Neuronal stem cell (in vitro differentiated cells): ENCODE results near the gene EFNA5.

Source experiments
- DNase-seq: peaks from one replicate; pipeline ENCODE4 v3.0.0-alpha.2; 2013; ENCODE audit warnings: low spot score
- H2AFZ ChIP-seq: one replicate; pipeline ENCODE4 v1.6.1; 2013; ENCODE audit warnings: mild to moderate bottlenecking, low read length, inconsistent platforms
- H2AK5ac ChIP-seq: 2 replicates; pipeline ENCODE4 v1.6.1; 2013; ENCODE audit warnings: low read depth, mild to moderate bottlenecking, inconsistent platforms, low read length, moderate library complexity, mixed read lengths
- H2BK120ac ChIP-seq: 2 replicates; pipeline ENCODE4 v1.6.1; 2013; ENCODE audit warnings: low read depth, mild to moderate bottlenecking, inconsistent platforms, low read length, moderate library complexity, mixed read lengths
- H2BK12ac ChIP-seq: one replicate; pipeline ENCODE4 v1.6.1; 2013; ENCODE audit warnings: low read length, inconsistent platforms
- H2BK15ac ChIP-seq: 2 replicates; pipeline ENCODE4 v1.6.1; 2013; ENCODE audit warnings: mild to moderate bottlenecking, low read length, inconsistent platforms, mixed read lengths
- H2BK5ac ChIP-seq: one replicate; pipeline ENCODE4 v1.6.1; 2013; ENCODE audit warnings: inconsistent platforms, mild to moderate bottlenecking, low read length, moderate library complexity
- H3K14ac ChIP-seq: one replicate; pipeline ENCODE4 v1.6.1; 2013; ENCODE audit warnings: low read length, inconsistent platforms
- H3K18ac ChIP-seq: 2 replicates; pipeline ENCODE4 v1.6.1; 2013; ENCODE audit warnings: low read length, inconsistent platforms
- H3K23ac ChIP-seq: 2 replicates; pipeline ENCODE4 v1.6.1; 2013; ENCODE audit warnings: low read depth, mild to moderate bottlenecking, mixed read lengths, low read length, inconsistent platforms; ENCODE audit not compliant: poor library complexity
- H3K27ac ChIP-seq: replicated peaks from 3 replicates; pipeline ENCODE4 v1.5.1; 2013; ENCODE audit warnings: low read length, inconsistent platforms
- H3K27me3 ChIP-seq, 3 experiments: 2 replicates each; pipeline ENCODE4 v1.6.1; 2013; ENCODE audit warnings: low read length in 3 of 3, mild to moderate bottlenecking in 2 of 3, inconsistent platforms in 1 of 3, low read depth in 1 of 3, mixed read lengths in 1 of 3, moderate library complexity in 1 of 3; ENCODE audit not compliant: control insufficient read depth in 3 of 3, insufficient read depth in 3 of 3
- H3K36me3 ChIP-seq, 2 donors: replicated peaks in 1 of 2; 2 replicates each; pipeline ENCODE4 v1.6.1; 2013; ENCODE audit warnings: low read length in 2 of 2; ENCODE audit not compliant: control insufficient read depth in 2 of 2, insufficient read depth in 2 of 2
- H3K4ac ChIP-seq: 2 replicates; pipeline ENCODE4 v1.6.1; 2013; ENCODE audit warnings: inconsistent platforms, mild to moderate bottlenecking, low read length, moderate library complexity
- H3K4me1 ChIP-seq, 2 donors: 1 replicate in 1 of 2; 2 replicates in 1 of 2; pipeline ENCODE4 v1.6.1; 2013; ENCODE audit warnings: low read length in 2 of 2, low read depth in 1 of 2; ENCODE audit not compliant: control insufficient read depth in 2 of 2, insufficient read depth in 1 of 2
- H3K4me2 ChIP-seq: one replicate; pipeline ENCODE4 v1.6.1; 2013; ENCODE audit warnings: mild to moderate bottlenecking, low read length, inconsistent platforms; ENCODE audit not compliant: insufficient read depth, poor library complexity, severe bottlenecking
- H3K4me3 ChIP-seq, 2 donors: 2 replicates each; pipeline ENCODE4 v1.5.1; 2013; ENCODE audit warnings: low read length in 2 of 2, mild to moderate bottlenecking in 2 of 2, inconsistent platforms in 1 of 2, moderate library complexity in 1 of 2
- H3K79me1 ChIP-seq: one replicate; pipeline ENCODE4 v1.6.1; 2013; ENCODE audit warnings: low read depth, mild to moderate bottlenecking, inconsistent platforms, low read length, moderate library complexity
- H3K9ac ChIP-seq: one replicate; pipeline ENCODE4 v1.6.1; 2013; ENCODE audit warnings: mild to moderate bottlenecking, low read depth, low read length, inconsistent platforms; ENCODE audit not compliant: poor library complexity
- H3K9me3 ChIP-seq, 2 donors: replicated peaks in 1 of 2; 2 replicates each; pipeline versions ENCODE3 to v1.6.1; 2013; ENCODE audit warnings: low read length in 2 of 2, mild to moderate bottlenecking in 2 of 2, inconsistent platforms in 1 of 2, low read depth in 1 of 2, mixed read lengths in 1 of 2, moderate library complexity in 1 of 2; ENCODE audit not compliant: control insufficient read depth in 2 of 2, insufficient read depth in 1 of 2
- H4K8ac ChIP-seq: one replicate; pipeline ENCODE4 v1.6.1; 2013; ENCODE audit warnings: low read depth, mild to moderate bottlenecking, inconsistent platforms, low read length, moderate library complexity
- H4K91ac ChIP-seq: one replicate; pipeline ENCODE4 v1.6.1; 2013; ENCODE audit warnings: low read length, low read depth, mild to moderate bottlenecking, inconsistent platforms; ENCODE audit not compliant: poor library complexity
- WGBS, 2 donors: extraction: QIAGEN DNeasy Blood & Tissue Kit; methylation state at CpG; one replicate each; pipeline ENCODE4 v1.1.7; 2013; ENCODE audit warnings: missing lambda C conversion rate in 2 of 2, mixed read lengths in 1 of 2; ENCODE audit not compliant: insufficient read length in 2 of 2, insufficient replicate concordance in 1 of 2; ENCODE audit errors: extremely low coverage in 2 of 2; 5-methylcytosine and 5-hydroxymethylcytosine counted together

Gene EFNA5

GRCh38 chr5:107331312-107331711 is 339.4 kb downstream of the EFNA5 start:
- Histone ChIP-seq H3K4ac (no peak overlapping the region), H3K4me1 (no peaks in the 10 kb centered on the region), H3K79me1 (no peaks in the 10 kb centered on the region), H2AK5ac (no peak overlapping the region), H3K9ac (no peak overlapping the region), H3K4me2 (no peak overlapping the region), H3K36me3 (no peaks in the 10 kb centered on the region), H3K18ac (no peak overlapping the region), H2BK15ac (no peak overlapping the region), H4K91ac (no peak overlapping the region), H2BK120ac (no peak overlapping the region), H3K23ac (no peak overlapping the region), H3K4me3 (no peak overlapping the region), H3K9me3 (no peaks in the 10 kb centered on the region), H2BK5ac (no peak overlapping the region), H3K14ac (no peak overlapping the region), H2BK12ac (no peak overlapping the region), H2AFZ (no peak overlapping the region), H3K27me3 (no peaks in the 10 kb centered on the region), H4K8ac (no peak overlapping the region), H3K27ac (no peak overlapping the region)
- no peak for DNase-seq
- WGBS, 2 donors: no CpG with 5 or more reads among the region's 1 CpG

GRCh38 chr5:107330903-107331302 is 339.8 kb downstream of the EFNA5 start:
- Histone ChIP-seq H3K36me3 (no peaks in the 10 kb centered on the region), H4K91ac (no peak overlapping the region), H3K23ac (no peak overlapping the region), H3K9me3 (no peaks in the 10 kb centered on the region), H2BK12ac (no peak overlapping the region), H3K4ac (no peak overlapping the region), H3K79me1 (no peaks in the 10 kb centered on the region), H3K14ac (no peak overlapping the region), H4K8ac (no peak overlapping the region), H3K4me2 (no peak overlapping the region), H3K27me3 (no peaks in the 10 kb centered on the region), H2BK15ac (no peak overlapping the region), H3K9ac (no peak overlapping the region), H2BK120ac (no peak overlapping the region), H3K4me3 (no peak overlapping the region), H3K18ac (no peak overlapping the region), H3K4me1 (no peaks in the 10 kb centered on the region), H3K27ac (no peak overlapping the region), H2AK5ac (no peak overlapping the region), H2BK5ac (no peak overlapping the region), H2AFZ (no peak overlapping the region)
- DNase-seq: no peak
- no CpG with 5 or more reads among the region's 9 CpGs for WGBS, 2 donors

DNA sequence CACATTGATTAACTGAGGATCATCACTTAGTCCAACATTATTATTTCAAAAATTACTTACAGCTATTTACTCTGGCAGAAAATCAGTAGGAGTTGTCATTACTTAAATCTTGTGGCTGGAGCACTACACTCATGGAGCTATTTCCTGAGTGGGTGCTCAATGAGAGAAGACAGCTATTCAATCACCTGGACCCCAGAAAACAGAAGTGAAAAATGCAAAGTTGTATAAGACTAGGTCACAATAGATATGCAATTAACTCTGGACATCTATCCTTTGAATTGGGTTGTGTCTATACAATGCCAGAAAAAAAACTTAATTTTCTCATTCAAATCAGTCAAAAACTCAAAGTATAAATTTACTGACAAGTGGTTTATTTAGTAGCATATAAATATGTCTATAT is 340.9 kb downstream of the EFNA5 start:
- Histone ChIP-seq H3K4ac (no peak overlapping the region), H3K4me1 (peaks cover 0 to 8% of the 10 kb centered on the region in 2 donors), H2BK12ac (no peak overlapping the region), H3K27me3 (no peaks in the 10 kb centered on the region), H2AFZ (no peak overlapping the region), H3K9me3 (no peaks in the 10 kb centered on the region), H3K18ac (no peak overlapping the region), H3K23ac (no peak overlapping the region), H2BK15ac (no peak overlapping the region), H3K4me2 (no peak overlapping the region), H3K4me3 (no peak overlapping the region), H2BK120ac (no peak overlapping the region), H3K36me3 (no peaks in the 10 kb centered on the region), H3K14ac (no peak overlapping the region), H2BK5ac (no peak overlapping the region), H2AK5ac (no peak overlapping the region), H4K91ac (no peak overlapping the region), H3K9ac (no peak overlapping the region), H4K8ac (no peak overlapping the region), H3K27ac (no peak overlapping the region), H3K79me1 (no peaks in the 10 kb centered on the region)
- DNase-seq: no peak
